Sigmoid colon (tissue), 7 donors: Measurements from ENCODE around the gene RNF182. TPM values are rescaled to one million over a fixed set of nuclear protein-coding genes. Genes with fewer than 3 reads are reported as not detected.
"Not testable (repeated sequence)": the region's sequence is repeated elsewhere in the genome, so short reads cannot be mapped to it uniquely, and the experiment has no call there.

Experiments used
- DNase-seq: peaks from one replicate; pipeline ENCODE4 v3.0.0-alpha.2; 2019
- H3K27ac ChIP-seq, 4 donors: fragments of 200-600 bp; sonication (generic); one replicate each; pipeline ENCODE4 v1.5.1; 2016 to 2019; ENCODE audit warnings: mild to moderate bottlenecking in 1 of 4
- H3K27me3 ChIP-seq, 3 donors: fragments of 200-600 bp; sonication (generic); one replicate each; pipeline ENCODE4 v1.5.1; 2019; ENCODE audit warnings: mild to moderate bottlenecking in 1 of 3
- H3K36me3 ChIP-seq, 4 donors: fragments of 200-600 bp; sonication (generic); one replicate each; pipeline ENCODE4 v1.5.1; 2016 to 2019
- H3K4me1 ChIP-seq, 4 donors: fragments of 200-600 bp; sonication (generic); one replicate each; pipeline ENCODE4 v1.5.1; 2017 to 2019
- H3K4me3 ChIP-seq, 4 donors: fragments of 200-600 bp; sonication (generic); one replicate each; pipeline ENCODE4 v1.5.1; 2017 to 2019; ENCODE audit warnings: mild to moderate bottlenecking in 2 of 4, moderate library complexity in 1 of 4
- H3K9me3 ChIP-seq, 4 donors: fragments of 200-600 bp in 3 of 4; sonication (generic) in 3 of 4; one replicate each; pipeline versions ENCODE4 v1.5.1 to v1.6.1; 2013 to 2019
- EP300 ChIP-seq, 4 donors: sonication (generic); formaldehyde crosslinking; IDR thresholded peaks; one replicate each; pipeline ENCODE4 v1.6.1; 2017; ENCODE audit warnings: antibody characterized with exemption in 4 of 4
- POLR2A ChIP-seq, 2 donors: fragments of 450-650 bp; IDR thresholded peaks; one replicate each; pipeline ENCODE4 v1.6.1; 2016; ENCODE audit warnings: antibody characterized with exemption in 2 of 2, mild to moderate bottlenecking in 2 of 2, moderate library complexity in 2 of 2
- POLR2AphosphoS5 ChIP-seq, 4 donors: sonication (generic); formaldehyde crosslinking; IDR thresholded peaks; one replicate each; pipeline ENCODE4 v1.6.1; 2017; ENCODE audit warnings: antibody characterized with exemption in 4 of 4
- WGBS, 2 donors: extraction: QIAGEN DNeasy Blood & Tissue Kit; methylation state at CpG; one replicate each; pipeline ENCODE4 v1.1.7; 2013; 5-methylcytosine and 5-hydroxymethylcytosine counted together
- intact Hi-C: fragments of 100-400 bp; cut with DNase I; formaldehyde crosslinking; loops from one replicate; pipeline ENCODE4 v1.15.1; 2023
- polyA plus RNA-seq, 3 donors: library from polyadenylated mRNA; stranded (reverse); fragments of 200-250 nt; gene quantifications; one replicate each; pipeline ENCODE4 v1.2.3, GENCODE V29; 2013
- total RNA-seq, 4 donors: library from RNA; depleted of rRNA; stranded (reverse); fragments of >200 nt; gene quantifications; one replicate each; pipeline ENCODE4 v1.1.0, GENCODE V29; 2016
- TF ChIP-seq, protein P1 (sequence below), 4 experiments: fragments of 450-650 bp in 3 of 4; fragments of 200-600 bp in 1 of 4; IDR thresholded peaks; one replicate each; pipeline ENCODE4 v1.5.1; 2016 to 2019; ENCODE audit warnings: antibody characterized with exemption in 4 of 4, mild to moderate bottlenecking in 3 of 4, moderate library complexity in 2 of 4
- donor health status: healthy with polysubstance abuse.
- donor health status: Bipolar disorder and iron deficiency.
- donor health status: healthy.

Gene RNF182
- total and polyA plus RNA-seq, 7 donors = 0.06 to 0.71 (median 0.28) TPM; not detected in 2

DNA sequence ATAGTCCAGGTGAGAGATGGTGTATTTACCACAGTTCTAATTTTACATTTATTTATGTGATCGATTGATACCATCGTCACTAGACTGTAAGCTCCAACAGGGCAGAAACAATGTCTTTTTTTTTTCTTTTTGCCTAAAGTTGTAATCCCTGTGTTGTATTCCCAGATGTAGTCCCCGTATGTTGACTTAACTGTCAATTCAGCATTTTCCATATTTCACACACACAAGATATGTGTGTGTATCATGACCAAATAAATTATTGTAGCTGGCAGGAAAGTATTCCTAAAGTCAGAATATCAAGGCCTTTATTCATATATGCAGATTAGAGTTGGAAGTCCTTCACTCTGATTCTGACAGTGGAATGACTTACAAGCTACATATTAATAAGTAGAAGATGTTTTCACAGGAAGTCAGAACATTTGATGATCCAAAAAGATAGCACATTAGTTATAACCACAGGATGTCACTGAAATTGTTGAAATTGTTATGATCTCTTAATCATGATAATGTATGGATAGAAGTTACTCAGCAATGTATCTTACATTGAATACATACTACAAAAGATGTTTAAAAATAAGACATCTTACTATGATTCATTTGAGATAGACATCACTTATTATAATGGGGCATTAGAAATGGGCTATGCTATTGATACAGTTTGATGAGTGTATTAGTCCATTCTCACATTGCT is 10.6 kb downstream of the RNF182 start:
- intact Hi-C loops = no loop called here
- Histone ChIP-seq H3K4me1 (no peaks in the 10 kb centered on the region), H3K9me3 (no peaks in the 10 kb centered on the region), H3K4me3 (no peak overlapping the region), H3K27me3 (peaks cover 0 to 16% (median 7%) of the 10 kb centered on the region in 3 donors), H3K36me3 (no peaks in the 10 kb centered on the region), H3K27ac (no peak overlapping the region)
- WGBS, 2 donors = 94 to 95% methylated on average over 3 of the region's 3 CpGs
- DNase-seq = no peak
- no peak for TF ChIP-seq POLR2AphosphoS5 (IDR thresholded peaks at IDR 0.05)
- no peak for TF ChIP-seq POLR2A (IDR thresholded peaks at IDR 0.05)
- TF ChIP-seq, protein P1, sequence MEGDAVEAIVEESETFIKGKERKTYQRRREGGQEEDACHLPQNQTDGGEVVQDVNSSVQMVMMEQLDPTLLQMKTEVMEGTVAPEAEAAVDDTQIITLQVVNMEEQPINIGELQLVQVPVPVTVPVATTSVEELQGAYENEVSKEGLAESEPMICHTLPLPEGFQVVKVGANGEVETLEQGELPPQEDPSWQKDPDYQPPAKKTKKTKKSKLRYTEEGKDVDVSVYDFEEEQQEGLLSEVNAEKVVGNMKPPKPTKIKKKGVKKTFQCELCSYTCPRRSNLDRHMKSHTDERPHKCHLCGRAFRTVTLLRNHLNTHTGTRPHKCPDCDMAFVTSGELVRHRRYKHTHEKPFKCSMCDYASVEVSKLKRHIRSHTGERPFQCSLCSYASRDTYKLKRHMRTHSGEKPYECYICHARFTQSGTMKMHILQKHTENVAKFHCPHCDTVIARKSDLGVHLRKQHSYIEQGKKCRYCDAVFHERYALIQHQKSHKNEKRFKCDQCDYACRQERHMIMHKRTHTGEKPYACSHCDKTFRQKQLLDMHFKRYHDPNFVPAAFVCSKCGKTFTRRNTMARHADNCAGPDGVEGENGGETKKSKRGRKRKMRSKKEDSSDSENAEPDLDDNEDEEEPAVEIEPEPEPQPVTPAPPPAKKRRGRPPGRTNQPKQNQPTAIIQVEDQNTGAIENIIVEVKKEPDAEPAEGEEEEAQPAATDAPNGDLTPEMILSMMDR (IDR thresholded peaks at IDR 0.05) = no peak
- no peak for TF ChIP-seq EP300 (IDR thresholded peaks at IDR 0.05)

DNA sequence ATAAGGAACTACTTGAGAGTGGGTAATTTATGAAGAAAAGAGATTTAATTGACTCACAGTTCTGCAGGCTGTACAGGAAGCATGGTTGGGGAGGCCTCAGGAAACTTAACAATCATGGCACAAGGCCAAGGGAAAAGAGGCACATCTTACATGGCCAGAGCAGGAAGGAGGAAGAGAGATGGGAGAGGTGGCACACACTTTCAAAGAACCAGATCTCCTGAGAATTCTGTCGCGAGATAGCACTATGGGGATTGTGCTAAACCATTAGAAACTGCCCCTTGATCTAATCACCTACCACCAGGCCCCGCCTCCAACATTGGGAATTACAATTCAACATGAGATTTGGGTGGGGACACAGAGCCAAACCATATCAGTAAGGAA is 11.1 kb downstream of the RNF182 start:
- H3K4me1 ChIP-seq, intact Hi-C loops, H3K9me3 ChIP-seq, H3K36me3 ChIP-seq, DNase-seq, H3K27ac ChIP-seq, H3K4me3 ChIP-seq: not testable (repeated sequence)
- peaks cover 0 to 12% (median 1%) of the 10 kb centered on the region in 3 donors for H3K27me3 ChIP-seq
- 84 to 90% methylated on average over 3 of the region's 3 CpGs for WGBS, 2 donors

DNA sequence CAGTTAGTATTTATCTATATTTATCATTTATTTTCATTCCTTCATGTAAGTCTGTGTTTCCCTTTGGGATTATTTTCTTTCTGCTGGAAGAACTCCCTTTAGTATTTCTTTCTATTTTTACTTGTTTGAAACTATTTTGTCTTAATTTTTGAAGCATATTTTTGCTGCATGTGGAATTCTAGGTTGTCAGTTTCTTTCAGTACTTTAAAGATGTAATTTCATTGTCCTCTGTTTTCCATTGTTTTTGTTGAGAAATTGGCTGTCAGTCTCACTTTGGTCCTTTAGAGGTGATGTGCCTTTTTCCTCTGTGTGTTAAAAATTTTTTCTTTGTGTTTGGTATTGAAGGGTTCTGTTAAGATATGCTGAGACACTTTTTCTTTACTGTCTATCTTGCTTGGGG is 17.1 kb downstream of the RNF182 start:
- H3K27me3 ChIP-seq = no peaks in the 10 kb centered on the region
- H3K4me3 ChIP-seq = no peak overlapping the region
- no peak for DNase-seq
- no peaks in the 10 kb centered on the region for H3K9me3 ChIP-seq
- no peaks in the 10 kb centered on the region for H3K36me3 ChIP-seq
- TF ChIP-seq EP300 (IDR thresholded peaks at IDR 0.05) (no peak), POLR2AphosphoS5 (IDR thresholded peaks at IDR 0.05) (no peak), POLR2A (IDR thresholded peaks at IDR 0.05) (no peak)
- TF ChIP-seq, protein P1 (IDR thresholded peaks at IDR 0.05) = no peak
- no peaks in the 10 kb centered on the region for H3K4me1 ChIP-seq
- no peak overlapping the region for H3K27ac ChIP-seq
- intact Hi-C loops = no loop called here

DNA sequence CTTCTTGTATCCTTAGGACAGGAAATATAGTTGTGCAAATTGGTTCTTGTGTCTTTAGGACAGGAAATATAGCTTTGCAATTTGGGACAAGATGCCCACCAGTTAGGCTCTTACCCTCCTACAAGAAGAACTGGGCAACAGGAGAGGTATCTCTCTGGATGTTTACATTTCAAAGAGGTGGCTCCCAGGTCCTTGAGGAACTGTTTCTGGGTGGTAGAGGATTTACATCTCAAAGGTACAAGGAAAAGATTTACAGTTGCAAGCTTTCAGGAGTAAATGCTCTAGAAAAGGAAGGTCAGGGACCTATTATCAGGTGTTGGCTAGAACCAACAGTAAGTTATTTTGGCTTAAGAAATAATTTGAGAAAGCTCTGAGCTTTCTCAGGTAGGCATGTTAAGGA is 19.2 kb downstream of the RNF182 start:
- H3K27me3 ChIP-seq = no peaks in the 10 kb centered on the region
- no peaks in the 10 kb centered on the region for H3K9me3 ChIP-seq
- no peak for DNase-seq
- TF ChIP-seq, protein P1 (IDR thresholded peaks at IDR 0.05) = no peak
- TF ChIP-seq POLR2A (IDR thresholded peaks at IDR 0.05) = no peak
- TF ChIP-seq EP300 (IDR thresholded peaks at IDR 0.05) = no peak
- TF ChIP-seq POLR2AphosphoS5 (IDR thresholded peaks at IDR 0.05) = no peak
- no peak overlapping the region for H3K27ac ChIP-seq
- intact Hi-C loops = no loop called here
- no peaks in the 10 kb centered on the region for H3K4me1 ChIP-seq
- H3K36me3 ChIP-seq = no peaks in the 10 kb centered on the region
- H3K4me3 ChIP-seq = no peak overlapping the region

DNA sequence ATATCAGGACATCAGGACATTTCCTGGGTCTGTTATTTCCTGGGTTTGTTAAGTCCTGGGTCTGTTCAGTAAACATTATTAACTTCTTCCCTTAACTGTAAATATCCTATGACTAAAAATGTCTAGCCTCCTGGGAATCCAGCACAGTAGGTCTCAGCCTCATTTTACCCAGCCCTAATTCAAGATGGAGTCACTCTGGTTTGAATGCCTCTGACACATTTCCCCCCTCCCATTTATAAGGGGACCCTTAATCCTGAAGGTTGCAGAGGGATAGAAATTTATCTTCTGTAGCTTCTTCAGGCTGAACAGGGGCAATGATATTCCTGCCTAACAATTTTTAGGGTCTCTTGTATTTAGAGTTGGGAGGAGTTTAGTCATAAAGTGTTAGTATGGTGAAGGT is 21.8 kb downstream of the RNF182 start:
- Histone ChIP-seq H3K27me3 (no peaks in the 10 kb centered on the region), H3K36me3 (no peaks in the 10 kb centered on the region), H3K27ac (no peak overlapping the region), H3K4me1 (no peaks in the 10 kb centered on the region), H3K9me3 (no peaks in the 10 kb centered on the region), H3K4me3 (no peak overlapping the region)
- intact Hi-C loops = no loop called here
- DNase-seq = no peak
- TF ChIP-seq, protein P1 (IDR thresholded peaks at IDR 0.05) = no peak
- no peak for TF ChIP-seq POLR2A (IDR thresholded peaks at IDR 0.05)
- TF ChIP-seq POLR2AphosphoS5 (IDR thresholded peaks at IDR 0.05) = no peak
- no peak for TF ChIP-seq EP300 (IDR thresholded peaks at IDR 0.05)
